Amygdala (tissue), 56 donors: ENCODE measurements around the gene FBXO44.
"Not testable (repeated sequence)": the region's sequence is repeated elsewhere in the genome, so short reads cannot be mapped to it uniquely, and the experiment has no call there.

ENCODE experiments used
- DNase-seq, 56 donors: peaks; one replicate each; lab custom pipeline; 2025; lab: John Stamatoyannopoulos, UW

Gene FBXO44

DNA sequence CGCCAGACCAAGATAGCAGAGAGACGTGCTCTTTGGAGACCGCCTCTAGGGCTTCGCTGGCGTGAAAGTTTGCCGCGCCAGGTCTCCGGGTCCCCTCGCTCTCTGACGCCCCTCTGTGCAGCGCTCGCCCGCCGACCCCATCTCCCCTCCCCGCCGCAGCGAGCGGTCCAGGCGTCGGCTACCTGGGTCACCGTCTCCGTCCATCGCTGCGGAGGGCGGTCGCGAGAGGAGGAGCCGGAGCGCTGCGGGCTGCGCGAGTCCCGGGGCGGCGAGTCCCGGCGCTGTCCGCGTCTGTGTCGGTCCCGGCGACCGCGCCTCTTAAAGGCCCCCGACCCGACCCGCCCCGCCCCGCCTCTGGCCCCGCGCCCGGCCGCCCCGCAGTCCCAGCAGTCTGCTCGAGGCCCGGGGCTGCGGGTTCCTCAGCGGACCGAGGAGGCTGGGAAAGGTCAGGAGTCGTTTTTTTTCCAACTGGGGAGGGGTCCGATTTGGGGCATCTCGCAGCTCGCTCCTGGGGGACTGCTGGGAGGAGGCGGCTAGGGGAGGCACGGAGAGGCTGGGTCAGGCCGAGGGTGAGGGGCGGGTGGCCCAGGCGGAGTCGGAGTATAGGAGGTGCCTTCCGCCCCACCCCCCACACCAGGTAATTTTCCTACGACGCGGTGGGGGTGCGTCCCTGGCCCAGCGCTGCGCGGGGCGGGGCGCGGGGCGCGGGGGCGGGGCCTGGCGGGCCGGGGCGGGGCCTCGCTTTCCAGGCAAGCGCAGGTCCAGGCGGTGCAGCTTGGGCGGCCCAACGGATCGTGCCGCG lies at the start of gene FBXO44, which contains the start of gene FBXO2:
Gene FBXO44, plus strand, starts transcription at position 741 of the 802 bp plus-strand sequence. CDS start 959 bp downstream, outside the sequence.
Gene FBXO2, minus strand, starts transcription at position 293 of the 802 bp plus-strand sequence. Its CDS starts 89 bp downstream, at position 204.
- DNase-seq = peak in 33 of 56 donors; percentile 28 to 70 (median 52)

DNA sequence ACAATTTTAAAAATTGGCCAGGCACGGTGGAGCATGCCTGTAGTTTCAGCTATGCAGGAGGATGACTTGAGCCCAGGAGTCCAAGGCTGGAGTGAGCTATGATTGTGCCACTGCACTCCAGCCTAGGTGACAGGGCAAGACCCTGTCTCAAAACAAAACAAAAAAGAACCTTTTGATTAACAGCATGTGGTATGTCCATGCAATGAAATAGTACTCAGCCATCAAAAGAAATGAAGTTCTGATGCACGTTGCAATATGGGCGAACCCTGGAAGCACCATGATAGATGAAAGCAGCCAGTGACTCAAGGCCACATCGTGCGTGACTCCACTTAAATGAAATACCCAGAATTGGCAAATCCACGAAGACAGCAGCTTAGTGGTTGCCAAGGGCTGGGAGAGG lies 47.9 kb upstream of the FBXO44 start:
- DNase-seq = no peak

- DNase-seq = not testable (repeated sequence)
Observed at GRCh38 chr1:11608596-11609130, 46.0 kb upstream of the FBXO44 start.

- DNase-seq = not testable (repeated sequence)
Observed at GRCh38 chr1:11609378-11609777, 45.3 kb upstream of the FBXO44 start.

GRCh38 chr1:11610629-11611180 lies 44.0 kb upstream of the FBXO44 start:
- no peak for DNase-seq

- no peak for DNase-seq
Observed at GRCh38 chr1:11611638-11612327, 42.9 kb upstream of the FBXO44 start.

- no peak for DNase-seq
Observed at GRCh38 chr1:11613347-11613746, 41.3 kb upstream of the FBXO44 start.

DNA sequence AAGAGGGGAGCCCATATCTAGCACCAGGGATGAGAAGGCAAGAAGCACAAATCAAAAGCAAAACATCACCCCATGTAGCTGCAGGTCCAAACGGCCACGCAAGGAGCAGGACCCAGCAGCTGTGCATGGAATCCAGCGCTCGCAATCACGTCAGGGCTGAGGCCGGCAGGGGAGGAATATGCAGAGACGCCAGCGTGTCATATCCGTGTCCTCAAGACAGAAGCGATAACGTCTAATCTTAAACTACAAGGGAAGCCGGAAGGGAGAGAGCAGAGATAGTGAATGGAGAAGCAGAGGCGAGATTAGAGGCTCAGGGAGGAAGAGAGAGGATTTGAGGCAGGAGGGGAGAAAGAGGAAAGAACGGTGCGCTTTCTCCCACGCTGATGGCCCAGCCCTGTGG lies 39.6 kb upstream of the FBXO44 start:
- no peak for DNase-seq

- DNase-seq = no peak
Observed at GRCh38 chr1:11616766-11617165, 37.9 kb upstream of the FBXO44 start.

- DNase-seq = no peak
Observed at GRCh38 chr1:11617314-11617713, 37.4 kb upstream of the FBXO44 start.

GRCh38 chr1:11617741-11618140 lies 36.9 kb upstream of the FBXO44 start:
- no peak for DNase-seq

GRCh38 chr1:11620405-11620804 lies 34.3 kb upstream of the FBXO44 start:
- DNase-seq = no peak

GRCh38 chr1:11620924-11621323 lies 33.8 kb upstream of the FBXO44 start:
- DNase-seq = no peak

DNA sequence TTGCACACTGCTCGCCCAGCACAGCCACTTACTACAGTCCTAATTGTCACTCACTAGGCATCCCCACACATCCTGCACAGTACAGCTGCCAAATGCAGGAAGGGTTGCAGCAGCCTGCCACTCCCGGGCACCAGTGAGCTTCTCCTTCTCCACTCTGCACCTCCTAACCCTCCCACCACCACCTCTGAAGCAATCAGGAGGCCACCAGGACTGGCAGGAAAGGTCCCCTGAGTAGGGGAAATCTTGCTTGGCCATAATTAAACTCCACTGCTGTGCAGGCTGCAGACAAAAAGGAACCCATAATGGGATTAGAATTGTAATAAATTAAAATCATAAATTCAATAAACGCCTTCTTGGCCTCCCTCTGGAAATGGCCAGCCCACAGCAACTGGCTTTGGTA lies 32.3 kb upstream of the FBXO44 start:
- DNase-seq = no peak

GRCh38 chr1:11623702-11624101 lies 31.0 kb upstream of the FBXO44 start:
- DNase-seq = no peak

DNA sequence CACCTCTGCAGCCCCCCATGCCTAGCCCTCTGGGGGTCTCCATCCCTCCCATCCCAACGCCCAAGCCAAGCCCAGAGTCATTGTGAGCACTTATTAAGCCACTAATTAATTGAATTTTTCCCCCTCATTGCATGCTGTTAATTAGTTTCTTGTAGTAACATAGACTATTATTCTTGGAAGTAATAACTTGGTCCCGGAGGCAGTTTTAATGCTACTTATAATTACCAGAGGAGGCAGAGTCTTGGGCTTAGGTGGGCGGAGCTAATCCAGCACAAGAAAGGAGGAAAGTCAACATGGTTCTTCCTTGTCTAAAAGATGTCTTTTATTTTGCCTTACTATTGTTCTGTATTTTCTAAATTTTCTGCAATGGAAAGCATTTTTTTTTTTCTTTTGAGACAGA lies 28.1 kb upstream of the FBXO44 start:
- no peak for DNase-seq

DNA sequence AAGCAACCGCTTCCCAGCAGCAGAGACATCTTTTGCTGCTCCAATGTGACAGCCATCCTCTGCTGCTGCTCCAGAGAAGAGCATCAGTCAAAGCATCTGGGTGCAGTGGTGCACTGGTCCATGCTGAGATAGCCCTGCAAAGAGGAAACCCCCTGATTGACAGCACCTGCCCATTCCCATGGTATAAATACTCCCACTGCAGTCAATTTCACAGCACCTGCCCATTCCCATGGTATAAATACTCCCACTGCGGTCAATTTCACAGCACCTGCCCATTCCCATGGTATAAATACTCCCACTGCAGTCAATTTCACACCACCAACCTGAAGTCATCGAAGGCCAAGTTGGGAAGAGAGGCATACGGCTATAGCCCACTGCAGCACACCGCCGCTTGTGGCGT lies 25.9 kb upstream of the FBXO44 start:
- DNase-seq = no peak

GRCh38 chr1:11629184-11630016 lies 25.3 kb upstream of the FBXO44 start:
- DNase-seq = no peak

DNA sequence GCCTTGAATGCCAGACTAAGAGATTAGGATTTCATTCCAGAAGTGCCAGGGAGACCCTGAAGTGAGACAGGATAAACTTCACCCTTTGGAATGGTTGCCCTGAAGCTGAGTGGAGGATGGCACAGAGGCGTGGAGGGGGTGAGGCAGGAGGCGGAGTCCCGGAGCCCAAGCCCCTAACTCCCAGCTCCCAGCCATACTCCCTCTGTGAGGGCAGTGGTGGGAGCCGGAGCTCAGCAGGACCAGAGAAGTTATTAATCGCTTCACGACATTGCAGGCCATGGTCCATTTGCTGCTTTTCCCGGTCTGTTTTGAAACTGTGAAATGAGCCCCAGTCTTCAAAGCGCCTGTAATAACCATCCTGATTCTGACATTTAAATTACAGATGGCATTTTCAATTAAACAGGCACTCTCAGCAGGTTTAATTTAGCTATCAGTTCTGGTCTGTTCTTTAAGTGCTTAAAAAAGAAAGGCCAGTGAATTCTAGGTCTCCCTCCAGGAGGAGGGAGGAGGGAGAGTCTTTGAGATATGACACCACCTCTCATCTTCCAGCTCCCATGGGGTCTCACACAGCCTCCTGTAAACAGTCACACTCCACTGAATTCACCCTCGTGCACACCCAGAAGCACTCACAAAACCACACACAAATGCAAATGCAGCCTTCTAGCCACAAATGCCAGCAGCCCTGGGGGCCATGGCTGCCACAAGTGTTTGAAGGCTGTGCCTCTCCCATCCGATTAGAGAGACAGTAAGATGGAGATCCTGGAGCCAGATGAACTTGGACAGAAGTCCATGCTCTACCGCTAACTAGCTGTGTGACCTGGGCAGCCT lies 20.1 kb upstream of the FBXO44 start:
- DNase-seq = no peak
